Putamen (tissue), 1 donor: ENCODE data around the gene PGLYRP2.
A peak's percentile ranks its signal among the peaks of the same experiment; 100 is the strongest.
"Not testable (repeated sequence)": the region's sequence is repeated elsewhere in the genome, so short reads cannot be mapped to it uniquely, and the experiment has no call there.

ENCODE experiments used
- DNase-seq: peaks from one replicate; pipeline ENCODE4 v3.0.0-alpha.2; 2016; ENCODE audit warnings: low spot score

Gene PGLYRP2, protein sequence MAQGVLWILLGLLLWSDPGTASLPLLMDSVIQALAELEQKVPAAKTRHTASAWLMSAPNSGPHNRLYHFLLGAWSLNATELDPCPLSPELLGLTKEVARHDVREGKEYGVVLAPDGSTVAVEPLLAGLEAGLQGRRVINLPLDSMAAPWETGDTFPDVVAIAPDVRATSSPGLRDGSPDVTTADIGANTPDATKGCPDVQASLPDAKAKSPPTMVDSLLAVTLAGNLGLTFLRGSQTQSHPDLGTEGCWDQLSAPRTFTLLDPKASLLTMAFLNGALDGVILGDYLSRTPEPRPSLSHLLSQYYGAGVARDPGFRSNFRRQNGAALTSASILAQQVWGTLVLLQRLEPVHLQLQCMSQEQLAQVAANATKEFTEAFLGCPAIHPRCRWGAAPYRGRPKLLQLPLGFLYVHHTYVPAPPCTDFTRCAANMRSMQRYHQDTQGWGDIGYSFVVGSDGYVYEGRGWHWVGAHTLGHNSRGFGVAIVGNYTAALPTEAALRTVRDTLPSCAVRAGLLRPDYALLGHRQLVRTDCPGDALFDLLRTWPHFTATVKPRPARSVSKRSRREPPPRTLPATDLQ

DNA sequence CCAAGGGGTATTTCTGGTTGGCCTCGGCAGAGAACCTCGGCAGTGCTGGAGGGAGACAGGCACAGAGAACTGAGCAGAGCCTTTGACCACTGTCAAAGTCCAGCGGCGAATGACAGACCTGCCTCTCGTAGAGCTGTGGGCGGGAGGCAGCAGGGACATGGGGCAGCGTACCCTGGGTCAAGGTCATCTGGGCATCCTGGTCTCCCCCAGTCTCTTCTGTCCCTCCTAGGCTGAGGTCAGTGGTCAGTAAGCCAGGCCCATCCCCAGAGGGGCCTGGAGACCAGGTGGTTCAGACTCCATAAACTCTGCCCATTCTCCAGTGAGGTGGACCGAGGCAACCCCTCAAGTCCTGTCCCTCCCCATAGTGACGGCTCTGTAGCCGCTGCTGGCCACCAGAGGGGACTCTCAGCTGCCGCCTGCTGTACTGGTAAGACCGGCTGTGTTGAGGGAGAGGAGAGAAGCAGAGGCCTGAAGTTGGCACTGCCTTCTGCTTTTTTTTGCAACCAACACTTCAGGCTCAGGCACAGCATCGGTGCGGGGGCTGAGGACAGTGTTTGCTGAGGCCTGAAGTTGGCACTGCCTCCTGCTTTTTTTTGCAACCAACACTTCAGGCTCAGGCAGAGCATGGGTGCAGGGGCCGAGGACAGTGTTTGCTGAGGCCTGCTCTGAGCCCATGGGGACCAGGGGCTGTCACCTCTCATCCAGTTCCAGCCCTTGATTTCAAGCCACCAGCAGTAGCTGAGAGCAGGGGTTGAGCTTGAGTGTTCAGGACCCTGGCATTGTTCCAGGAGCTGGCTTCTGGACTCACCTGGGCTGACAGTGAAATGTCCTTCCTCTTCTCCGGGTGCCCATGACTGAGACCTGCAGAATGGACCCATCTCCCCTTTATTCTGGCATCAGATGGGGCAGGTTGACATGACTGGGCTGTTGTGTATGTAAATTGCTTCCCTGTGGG is at the start of gene PGLYRP2:
Gene PGLYRP2 (minus strand): TSS at position 111 of the 955 bp plus-strand sequence. CDS start 130 bp downstream, outside the sequence.
- no peak for DNase-seq

DNA sequence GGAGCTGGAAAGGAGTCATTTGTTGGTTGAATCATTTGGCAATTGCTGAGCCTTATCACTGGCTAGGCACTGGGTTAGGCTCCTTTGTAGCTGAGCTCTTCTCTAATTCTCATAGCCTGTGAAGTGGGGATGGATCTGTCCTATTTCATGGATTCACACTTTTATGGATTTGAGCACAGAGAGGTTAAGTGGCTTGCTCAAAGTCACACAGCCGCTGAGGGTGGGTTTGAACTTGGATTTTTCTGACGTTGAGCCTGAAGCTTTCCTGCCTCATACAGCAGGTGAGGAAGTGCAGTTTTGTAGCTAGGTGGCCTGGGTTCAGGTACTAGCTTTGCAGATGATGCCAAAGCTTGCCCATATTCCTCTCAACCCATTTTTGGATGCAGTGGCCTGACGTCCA is 48.4 kb upstream of the PGLYRP2 start:
- no peak for DNase-seq

DNA sequence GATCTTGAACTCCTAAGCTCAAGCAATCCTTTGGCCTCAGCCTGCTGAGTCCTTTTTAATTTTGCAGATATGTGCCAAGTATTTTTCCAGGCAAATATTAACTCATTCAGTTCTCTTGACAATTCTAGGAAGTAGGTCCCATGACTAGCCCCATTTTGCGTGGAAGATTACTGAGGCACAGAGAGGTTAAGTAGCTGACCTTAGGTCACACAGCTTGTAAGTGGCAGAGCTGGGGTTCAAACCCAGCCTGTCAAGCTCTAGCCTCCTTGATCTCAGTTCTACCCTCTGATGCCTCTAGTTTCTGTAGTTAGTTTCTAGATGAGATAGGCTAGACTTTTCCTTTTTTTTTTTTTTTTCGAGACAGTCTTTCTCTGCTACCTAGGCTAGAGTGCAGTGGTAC is 47.1 kb upstream of the PGLYRP2 start:
- DNase-seq = no peak

DNA sequence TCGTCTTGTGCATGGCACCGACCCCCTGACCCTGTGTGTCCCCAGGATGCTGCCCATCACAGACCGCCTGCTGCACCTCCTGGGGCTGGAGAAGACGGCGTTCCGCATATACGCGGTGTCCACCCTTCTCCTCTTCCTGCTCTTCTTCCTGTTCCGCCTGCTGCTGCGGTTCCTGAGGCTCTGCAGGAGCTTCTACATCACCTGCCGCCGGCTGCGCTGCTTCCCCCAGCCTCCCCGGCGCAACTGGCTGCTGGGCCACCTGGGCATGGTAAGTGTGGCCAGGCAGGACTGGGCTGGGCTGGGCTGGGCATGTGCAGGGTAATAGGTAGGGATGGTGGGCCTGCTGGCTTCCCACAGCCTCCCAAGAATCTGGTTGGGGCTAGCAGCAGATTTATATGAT is 46.0 kb upstream of the PGLYRP2 start:
- DNase-seq = no peak

- DNase-seq = no peak
Measured at GRCh38 chr19:15524781-15525180, 45.5 kb upstream of the PGLYRP2 start.

GRCh38 chr19:15519433-15519976 is 40.2 kb upstream of the PGLYRP2 start:
- DNase-seq = no peak

- no peak for DNase-seq
Measured at GRCh38 chr19:15517778-15518177, 38.5 kb upstream of the PGLYRP2 start.

- DNase-seq = no peak
Measured at GRCh38 chr19:15516363-15516762, 37.1 kb upstream of the PGLYRP2 start.

DNA sequence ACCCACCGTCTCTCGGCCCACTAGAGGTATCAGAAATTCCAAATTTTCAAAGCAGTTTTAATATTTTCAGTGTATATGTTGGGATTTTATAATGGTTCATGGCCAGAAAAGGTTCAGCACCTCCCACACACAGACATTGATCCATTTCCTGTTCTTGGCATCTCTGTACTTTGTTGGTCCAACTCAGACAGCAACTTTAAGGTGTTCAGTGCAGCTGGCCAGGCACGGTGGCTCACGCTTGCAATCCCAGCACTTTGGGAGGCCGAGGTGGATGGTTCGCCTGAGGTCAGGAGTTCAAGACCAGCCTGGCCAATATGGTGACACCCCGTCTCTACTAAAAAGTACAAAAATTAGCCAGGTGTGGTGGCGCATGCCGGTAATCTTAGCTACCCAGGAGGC is 35.9 kb upstream of the PGLYRP2 start:
- not testable (repeated sequence) for DNase-seq

DNA sequence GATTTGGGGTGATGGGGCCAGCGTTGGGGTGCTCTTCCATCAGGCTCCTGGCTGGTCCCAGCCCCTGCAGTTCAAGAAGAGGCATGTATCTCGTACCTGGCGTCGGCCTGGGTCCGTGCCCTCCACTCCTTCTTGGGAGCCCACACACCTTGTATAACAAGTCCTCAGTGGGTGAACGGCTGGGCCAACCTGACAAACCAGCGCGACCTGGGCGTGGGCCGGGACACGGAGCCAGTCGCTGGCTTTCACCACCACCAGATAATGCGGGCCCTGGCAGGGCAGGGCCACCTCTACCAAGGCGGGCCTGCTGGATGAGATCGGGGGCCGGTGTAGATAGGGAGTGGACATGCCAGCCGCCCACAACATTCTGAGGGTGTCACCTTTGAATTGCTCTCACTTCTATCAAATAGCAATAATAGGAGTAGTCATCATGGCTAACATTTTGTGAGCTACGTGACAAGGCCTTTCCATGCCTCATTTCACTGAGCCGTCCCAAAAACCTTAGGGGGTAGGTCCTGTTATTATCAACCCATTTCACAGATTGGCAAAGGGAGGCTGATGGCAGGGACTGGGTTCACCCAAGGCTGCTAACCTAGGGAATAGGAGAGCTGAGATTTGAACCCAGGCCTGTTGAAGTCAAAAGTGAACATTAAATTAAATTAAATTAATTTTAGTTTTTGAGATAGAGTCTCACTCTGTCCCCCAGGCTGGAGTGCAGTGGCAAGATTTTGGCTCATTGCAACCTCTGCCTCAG is 32.5 kb upstream of the PGLYRP2 start:
- no peak for DNase-seq

DNA sequence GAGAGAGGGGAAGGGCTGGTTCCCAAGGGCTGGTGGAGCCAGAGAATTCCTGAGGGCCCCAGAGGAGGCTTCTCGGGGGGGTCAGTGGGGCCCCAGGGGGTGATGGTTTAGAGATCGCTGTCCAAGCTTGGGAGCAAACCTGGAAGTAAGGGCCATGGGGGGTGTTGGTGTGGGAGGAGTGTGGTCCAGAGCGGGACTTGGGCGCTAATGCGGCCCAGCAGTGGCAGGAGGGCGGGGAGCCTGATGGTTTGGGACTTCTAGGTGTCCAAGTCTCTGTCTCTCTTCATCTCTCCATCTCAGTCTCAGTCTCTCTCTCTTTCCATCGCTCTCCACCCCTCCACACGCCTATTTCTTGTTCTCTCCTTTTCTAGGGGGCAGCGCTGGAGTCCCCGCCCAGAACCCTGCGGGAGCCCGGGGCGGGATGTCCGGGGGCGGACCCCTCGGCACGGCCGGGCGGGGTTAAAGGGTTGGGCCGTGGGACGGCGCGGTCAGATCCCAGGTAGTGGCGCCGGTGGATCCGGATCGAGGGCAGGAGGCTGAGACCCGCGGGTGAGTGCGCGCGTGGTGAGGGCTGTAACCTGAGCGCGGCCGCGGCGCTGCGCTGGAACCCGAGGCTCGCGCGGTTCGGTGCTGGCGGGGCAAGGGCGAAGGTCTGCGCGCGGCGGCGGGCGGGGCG is 28.9 kb upstream of the PGLYRP2 start, which contains the start of gene CYP4F22:
Gene CYP4F22 (plus strand): TSS at position 491 of the 676 bp plus-strand sequence. CDS start 16,812 bp downstream, outside the sequence.
- DNase-seq = no peak

DNA sequence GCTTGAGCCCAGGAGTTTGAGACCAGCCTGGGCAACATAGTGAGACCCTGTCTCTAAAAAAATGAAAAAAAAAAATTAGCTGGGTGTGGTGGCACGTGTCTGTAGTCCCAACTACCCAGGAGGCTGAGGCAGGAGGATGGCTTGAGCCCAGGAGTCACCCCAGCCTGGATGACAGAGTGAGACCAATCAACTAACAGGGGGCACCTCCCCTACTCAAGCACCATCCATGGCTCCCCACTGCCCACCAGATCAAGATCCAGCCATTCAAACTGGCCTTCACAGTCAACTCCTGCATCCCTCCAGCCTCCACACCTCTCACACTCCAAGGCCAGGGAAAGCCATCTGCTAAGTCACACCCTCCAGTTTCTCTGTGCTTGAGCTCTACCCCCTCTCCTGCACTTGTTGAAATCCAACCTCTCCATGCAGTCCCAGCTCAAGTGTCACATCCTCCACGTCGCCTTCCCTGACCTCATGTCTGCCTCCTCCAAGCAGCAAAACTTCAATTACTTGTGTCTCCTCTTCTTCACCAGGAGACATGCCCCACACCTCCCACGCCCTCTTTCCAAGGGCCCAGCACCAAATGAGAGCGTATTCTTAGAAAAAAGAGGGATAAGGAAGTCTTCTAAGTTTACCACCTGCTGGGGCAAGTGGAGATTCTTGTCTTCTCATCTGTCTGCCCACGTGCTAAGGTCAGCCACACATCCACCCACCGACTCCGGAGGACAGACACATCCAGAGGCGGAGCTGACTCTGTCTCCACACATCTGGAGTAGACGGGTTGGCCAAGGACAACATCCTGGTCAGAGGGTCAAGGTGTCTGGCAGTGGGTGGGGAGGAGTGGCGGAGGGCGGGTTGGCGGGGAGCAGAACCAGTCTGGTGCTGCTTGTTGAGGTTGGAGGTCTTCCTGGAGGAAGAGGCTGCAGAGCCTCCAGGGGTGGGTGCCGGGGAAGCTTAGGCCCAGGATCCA is 28.1 kb upstream of the PGLYRP2 start:
- no peak for DNase-seq

DNA sequence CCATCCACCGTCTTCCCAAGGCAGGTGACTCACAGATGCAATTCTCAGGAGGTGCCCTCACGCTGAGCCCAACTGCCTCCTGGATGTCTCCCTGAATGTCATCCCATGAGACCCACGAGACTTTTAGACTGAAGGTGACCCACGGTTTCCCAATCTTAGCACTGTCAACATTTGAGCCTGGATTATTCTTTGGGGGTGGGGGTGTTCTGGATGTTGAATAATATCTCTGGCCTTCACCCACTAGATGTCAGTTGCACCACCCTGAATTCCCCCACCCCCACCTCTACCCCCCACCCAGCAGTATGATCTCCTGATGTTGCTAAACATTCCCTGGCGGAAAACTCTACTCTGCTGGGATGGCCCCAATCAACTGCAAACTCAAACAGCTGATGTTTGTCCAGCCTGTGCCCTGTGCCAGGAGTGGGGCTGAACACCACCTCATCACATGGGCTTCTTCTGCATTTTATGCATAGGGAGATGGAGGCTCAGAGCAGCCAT is 26.8 kb upstream of the PGLYRP2 start:
- no peak for DNase-seq

DNA sequence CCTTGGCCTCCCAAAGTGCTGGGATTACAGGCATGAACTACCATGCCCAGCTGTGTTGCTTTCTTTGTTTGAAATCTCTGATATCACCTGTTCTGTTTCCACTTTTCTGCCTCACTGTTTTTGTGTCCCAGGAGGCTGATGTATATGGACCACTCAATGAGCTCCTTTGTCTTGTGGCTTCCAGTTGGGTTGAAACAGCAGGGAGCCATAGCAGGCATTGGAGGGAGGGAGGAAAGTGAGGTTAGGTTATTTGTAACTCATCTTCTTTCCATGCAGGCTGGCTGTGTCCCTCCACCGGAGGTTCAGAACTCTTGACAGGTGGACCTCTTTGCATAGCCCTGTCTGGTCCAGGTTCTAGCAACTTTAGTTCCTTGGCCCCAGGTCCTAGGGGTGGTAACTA is 23.0 kb upstream of the PGLYRP2 start:
- DNase-seq = no peak

DNA sequence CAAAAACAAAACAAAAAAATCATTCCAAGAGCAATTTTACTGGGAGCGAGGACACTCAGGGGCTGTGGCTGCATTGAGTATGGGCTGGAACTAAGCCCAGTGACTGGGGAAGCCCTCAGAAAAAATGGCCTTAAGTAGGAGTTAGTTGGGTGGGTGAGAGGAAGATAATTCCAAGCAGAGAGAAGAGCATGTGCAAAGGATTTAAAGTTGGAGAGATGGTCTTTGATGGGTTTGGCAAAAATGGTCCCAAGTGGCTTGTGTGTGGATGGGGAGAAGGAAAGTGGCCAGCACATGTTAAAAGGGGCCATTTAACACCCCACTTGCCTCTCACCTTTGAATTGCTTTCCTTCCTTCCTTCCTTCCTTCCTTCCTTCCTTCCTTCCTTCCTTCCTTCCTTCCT is 22.3 kb upstream of the PGLYRP2 start:
- no peak for DNase-seq

- peak; percentile 7 for DNase-seq
Measured at GRCh38 chr19:15498910-15499309, 19.6 kb upstream of the PGLYRP2 start.

DNA sequence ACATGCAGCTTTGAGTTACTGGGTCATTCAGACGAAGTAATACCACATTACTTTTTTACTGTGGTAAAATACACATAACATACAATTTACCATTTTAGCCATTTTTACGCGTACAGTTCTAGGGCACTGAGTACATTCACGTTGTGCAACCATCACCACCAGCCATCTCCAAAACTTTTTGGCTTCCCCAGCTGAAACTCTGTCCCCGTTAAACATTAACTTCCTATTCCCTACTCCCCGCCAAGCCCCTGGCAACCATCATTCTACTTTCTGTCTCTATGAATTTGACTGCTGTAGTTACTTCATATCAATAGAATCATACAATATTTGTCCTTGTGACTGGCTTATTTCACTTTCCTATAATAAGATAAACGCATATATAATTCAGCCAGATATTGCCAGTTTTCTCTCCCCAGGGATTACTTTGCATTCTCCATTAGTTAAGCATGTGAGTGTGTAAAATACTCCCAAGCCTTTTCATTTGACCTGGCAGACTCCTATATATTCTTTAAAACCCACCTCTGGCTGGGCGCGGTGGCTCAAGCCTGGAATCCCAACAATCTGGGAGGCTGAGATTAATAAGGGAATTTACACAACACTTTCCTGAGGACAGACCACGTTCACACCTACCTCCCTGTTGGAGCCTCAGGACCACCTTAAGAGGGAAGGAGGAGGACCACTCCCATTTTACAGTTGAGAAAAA is 19.0 kb upstream of the PGLYRP2 start:
- no peak for DNase-seq

- DNase-seq = no peak
Measured at GRCh38 chr19:15495151-15495550, 15.8 kb upstream of the PGLYRP2 start.
